ENCODE results near the gene MAPRE2.
"Not testable (repeated sequence)": the region's sequence is repeated elsewhere in the genome, so short reads cannot be mapped to it uniquely, and the experiment has no call there.

MAPRE2 gene

DNA sequence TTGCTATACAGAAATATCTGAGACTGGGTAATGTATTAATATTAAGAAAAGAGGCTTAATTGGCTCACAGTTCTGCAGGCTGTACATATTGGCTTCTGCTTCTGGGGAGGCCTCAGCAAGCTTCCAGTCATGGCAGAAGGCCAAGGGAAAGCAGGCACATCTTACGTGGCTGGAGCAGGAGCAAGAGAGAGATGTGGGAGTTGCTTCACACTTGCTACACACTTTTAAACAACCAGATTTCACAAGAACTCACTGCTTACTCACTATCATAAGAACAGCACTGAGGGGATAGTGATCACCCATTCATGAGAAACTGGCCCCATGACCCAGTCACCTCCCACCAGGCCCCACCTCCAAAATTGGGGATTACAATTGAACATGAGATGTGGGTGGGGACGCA is 50.6 kb downstream of the MAPRE2 start:
- DNase-seq (ENCODE audit: low read depth in 3 of 3), result no peak

DNA sequence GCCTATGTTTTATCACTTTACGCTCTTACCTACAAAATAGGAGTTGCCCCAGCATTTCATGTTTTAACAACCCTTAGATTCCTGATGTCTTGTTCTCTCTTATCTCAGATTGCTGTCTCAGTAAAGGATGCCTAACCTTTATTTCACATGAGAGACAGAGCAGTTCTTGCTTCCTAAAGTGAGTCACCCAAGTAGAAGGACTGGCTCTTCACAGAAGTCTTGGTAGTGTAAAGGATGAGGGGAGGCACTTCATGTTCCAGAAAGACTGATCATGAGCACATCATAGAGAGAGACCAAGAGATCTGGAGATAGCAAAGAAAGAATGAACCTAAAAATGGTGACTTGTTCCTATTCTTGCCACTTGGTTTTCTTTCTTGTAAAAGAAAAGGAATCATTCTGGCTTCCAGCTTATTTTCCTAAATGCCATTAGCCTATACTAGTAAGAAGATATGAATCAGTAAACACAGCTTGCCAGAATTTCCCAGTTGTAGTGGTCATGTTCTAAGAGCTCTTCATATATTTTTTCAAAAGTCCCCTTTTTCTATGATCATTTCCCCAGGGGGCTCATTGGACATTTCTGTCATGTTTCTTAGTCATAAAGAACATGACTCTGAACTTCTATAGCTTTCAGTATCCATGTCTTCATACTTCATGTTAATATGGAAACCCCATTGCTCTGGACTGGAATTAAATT is 54.9 kb downstream of the MAPRE2 start:
- no peak for DNase-seq (ENCODE audit: low read depth in 3 of 3)

DNA sequence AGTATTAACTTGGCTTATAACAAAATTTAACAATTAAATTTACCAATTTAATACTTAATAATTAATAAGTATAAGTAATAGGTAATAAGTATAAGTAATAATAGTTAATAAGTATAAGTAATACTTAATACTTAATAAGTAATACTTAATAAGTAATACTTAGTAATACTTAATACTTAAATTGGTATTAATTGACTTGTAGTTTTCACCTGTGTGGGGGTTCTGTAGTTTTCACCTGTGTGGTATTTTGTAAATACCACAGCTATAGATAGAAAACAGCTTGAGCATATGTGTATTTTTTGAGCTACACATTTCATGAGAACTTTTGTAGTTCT is 55.4 kb downstream of the MAPRE2 start:
- DNase-seq (ENCODE audit: low read depth in 3 of 3), result no peak

DNA sequence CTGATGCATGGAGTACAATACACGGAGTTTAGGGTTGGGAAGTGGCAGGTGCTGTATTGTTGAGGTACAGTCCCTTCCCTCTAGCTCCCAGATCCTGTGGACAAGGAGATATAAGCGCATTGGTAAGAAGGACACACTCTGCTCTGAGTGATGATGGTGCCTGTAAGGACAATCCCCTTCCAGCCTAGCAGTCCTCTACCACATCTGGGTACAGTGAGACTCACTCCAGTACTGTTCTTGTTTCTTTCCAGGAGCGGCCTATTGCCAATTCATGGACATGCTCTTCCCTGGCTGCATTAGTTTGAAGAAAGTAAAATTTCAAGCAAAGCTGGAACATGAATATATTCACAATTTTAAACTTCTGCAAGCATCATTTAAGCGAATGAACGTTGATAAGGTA is 56.0 kb downstream of the MAPRE2 start:
- no peak for DNase-seq (ENCODE audit: low read depth in 3 of 3)

DNA sequence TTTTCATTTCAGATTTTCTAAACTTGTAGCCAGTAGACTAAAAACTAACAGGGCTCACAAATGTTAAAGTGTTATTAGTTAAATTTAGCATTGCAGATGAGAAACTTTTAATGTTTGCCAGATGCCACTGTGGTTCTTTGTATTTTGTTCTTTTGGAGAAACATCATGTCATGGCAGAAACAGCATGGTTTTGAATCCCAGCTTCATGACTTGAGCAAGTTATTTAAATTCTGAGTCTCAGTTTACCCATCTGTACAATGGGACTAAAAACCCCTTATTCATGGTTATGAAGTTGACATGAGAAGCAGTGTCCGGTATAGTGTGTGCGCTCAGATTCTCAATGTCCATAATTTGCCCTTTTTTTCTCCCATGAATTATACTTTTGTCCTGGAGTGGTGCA is 56.5 kb downstream of the MAPRE2 start:
- no peak for DNase-seq (ENCODE audit: low read depth in 3 of 3)

DNA sequence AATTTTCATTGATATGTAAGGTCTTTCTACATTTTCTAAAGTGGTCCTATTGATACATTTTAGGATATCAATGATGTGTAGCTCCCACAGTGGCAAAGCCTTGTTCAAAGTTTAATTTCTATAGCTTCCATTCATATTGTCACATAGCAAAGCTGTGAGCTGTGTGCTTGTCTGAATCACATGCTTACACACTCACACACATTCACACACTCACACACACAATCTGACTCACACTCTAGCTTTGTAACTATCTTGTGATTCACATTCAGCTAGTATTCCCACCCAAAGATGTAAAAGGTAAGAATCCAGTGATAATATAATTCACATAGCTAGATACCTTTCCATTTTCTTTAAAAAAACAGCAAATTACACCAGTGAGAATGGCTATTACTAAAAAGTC is 58.7 kb downstream of the MAPRE2 start:
- DNase-seq (ENCODE audit: low read depth in 3 of 3), result no peak

DNA sequence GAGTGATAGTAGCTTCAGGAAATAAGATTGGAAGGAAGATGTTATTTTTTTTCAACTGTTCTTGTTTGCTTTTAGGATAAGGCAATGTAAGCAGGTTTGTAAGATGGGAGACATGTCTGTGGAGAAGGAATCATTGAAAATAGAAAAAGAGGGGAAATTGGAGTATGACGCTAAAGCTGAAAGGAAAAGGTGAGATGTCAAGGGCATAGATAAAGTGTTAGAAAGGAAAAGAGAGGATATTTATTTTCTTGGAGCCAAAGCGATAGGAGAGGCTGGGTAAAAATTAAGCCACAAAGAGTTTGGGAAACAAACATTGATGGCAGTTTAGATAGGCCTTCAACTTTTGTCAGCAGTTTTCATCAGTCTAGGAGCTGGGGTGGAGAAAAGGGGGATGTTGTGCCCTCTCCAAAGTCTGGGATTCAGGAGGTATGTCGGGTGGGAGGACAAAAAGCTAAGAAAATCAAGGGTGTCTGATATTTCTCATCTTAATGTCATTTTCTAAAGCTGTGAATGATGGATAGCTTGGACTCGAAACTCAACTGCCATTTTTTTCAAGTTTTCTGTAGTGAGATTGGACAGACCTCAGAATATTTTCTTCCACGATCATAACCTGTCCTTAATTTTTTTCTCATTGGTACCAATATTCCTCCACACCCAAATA is 63.3 kb downstream of the MAPRE2 start:
- no peak for DNase-seq (ENCODE audit: low read depth in 3 of 3)

DNA sequence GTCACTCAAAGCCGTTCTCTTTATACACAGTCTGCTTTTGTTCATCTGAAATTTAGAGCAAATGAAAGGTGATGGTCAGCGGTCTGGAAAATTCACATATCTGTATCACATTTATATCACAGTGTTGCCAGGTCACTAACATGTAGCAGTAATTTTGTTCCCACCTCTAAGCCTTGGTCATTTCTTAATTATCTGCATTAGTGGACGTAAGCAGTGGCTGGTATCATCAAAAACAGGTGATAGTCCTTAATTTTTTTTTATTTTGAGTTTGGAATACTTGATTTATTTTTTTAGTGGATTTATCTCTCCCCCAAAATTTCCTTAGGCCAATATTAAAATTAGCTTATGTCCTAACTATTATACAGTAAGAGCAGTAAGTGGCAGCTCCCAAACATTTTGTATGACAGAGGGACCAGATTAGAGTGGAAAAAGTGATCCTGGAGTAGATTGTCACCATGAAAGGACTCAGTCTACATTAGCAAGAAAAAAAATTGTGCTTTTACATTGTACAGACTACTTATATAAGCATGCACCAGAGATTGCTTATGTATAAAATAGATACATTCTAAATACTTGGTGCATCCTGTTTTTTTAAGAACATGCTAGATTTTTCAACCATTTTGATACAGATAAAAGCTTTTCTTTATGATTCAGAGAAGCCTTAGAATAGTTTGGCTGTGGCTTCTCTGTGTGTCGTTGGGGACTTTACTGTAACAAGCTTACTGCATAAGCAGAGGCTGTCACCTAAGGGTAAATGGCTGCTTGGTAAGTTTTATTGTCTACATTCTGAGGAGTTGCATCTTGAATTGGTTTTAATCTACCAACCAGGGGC is 65.0 kb downstream of the MAPRE2 start:
- DNase-seq (ENCODE audit: low read depth in 3 of 3), result no peak

DNA sequence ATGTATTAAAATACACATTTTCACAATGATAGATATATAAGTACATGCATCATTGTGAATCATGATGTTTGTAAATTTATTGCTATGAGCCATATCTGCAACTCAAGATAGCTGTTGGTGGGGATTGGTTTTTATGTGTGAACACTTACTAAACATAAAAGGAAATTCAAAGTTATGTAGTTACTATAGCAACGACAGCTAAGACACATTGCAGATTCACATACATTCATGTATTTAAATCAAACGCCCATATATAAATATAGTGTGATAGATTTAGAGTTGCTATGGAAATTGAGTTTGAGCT is 65.6 kb downstream of the MAPRE2 start:
- DNase-seq (ENCODE audit: low read depth in 3 of 3), result no peak

DNA sequence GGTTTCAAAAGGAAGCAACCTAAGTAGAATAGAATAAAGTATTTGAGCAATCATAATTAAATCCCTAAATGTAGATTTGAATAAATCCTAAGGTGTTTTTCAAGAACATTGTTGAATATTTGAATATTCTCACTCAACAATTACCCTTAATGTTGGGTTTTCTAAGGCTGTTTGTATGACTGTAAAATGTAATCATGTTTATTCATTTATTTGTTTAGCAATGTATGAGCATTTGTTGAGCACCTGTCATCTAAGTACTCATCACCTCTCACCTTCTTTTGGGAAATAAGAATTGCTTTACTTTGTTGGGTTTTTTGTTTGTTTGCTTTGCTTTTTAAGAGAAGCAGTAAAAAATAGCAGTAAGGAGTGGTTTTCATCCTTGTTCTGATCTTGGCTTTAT is 66.0 kb downstream of the MAPRE2 start:
- DNase-seq (ENCODE audit: low read depth in 3 of 3), result no peak

DNA sequence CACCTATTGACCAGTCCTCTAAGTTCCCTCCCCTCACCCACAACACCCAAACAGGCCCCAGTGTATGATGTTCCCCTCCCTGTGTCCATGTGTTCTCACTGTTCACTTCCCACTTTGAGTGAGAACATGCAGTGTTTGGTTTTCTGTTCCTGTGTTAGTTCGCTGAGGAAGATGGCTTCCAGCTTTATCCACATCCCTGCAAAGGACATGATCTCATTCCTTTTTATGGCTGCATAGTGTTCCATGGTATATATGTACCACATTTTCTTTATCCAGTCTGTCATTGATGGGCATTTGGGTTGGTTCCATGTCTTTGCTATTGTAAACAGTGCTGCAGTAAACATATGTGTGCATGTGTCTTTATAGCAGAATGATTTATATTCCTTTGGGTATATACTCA is 66.9 kb downstream of the MAPRE2 start:
- not testable (repeated sequence) for DNase-seq (ENCODE audit: low read depth in 3 of 3)

DNA sequence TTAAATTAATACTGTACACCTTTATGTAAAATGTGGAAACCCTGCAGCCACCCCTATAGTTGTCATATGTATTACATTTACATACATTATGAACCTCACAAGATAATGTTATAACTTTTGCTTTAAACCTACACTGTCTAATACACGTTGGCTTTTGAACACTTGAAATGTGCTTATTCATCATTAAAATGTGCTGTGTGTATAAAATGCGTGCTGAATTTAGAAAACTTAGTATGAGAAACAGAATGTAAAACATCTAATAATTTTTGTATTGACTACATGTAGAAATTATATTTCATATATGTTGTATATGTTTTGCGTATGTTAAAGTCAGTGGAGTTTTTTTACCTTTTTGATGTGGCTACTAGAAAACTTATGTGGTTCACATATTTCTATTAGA is 68.8 kb downstream of the MAPRE2 start:
- no peak for DNase-seq (ENCODE audit: low read depth in 3 of 3)

DNA sequence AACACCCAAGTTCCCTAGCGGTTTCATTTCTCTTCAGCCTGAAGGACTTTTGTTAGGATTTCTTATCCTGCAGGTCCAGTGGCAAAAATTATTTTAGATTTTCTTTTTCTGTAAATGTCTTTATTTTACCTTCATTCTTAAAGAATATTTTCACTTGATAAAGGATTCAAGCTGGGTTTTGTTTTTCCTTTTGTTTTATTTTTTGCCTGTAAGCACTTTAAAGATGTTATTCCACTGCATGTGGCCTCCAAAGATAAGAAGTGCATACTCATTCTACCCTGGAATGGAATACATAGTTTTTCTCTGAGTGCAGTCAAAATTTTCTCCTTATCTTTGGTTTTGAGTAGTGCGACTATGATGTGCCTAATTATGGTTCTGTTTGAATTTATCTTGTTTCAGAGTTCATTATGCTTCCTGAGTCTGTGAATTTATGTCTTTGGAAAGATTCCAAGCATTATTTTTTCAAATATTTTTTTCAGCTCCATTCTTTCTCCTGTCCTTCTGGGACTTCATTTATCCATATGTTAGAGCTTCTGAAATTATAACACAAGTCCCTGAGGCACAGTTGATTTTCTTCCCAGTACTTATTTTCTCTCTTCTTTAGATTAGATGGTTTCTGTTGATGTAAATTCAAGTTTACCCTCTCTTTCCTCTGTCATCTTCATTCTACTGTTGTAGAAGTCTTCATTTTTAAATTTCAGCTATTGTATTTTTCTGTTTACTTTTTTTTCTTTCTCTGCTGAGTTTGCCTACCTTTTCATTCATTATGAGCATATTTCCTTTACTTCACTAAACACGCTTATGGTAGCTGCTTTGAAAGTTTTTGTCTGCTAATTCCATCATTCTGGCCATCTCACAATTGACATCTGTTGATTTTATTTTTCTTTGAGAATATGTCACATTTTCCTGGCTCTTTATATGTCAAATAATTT is 69.6 kb downstream of the MAPRE2 start:
- no peak for DNase-seq (ENCODE audit: low read depth in 3 of 3)

DNA sequence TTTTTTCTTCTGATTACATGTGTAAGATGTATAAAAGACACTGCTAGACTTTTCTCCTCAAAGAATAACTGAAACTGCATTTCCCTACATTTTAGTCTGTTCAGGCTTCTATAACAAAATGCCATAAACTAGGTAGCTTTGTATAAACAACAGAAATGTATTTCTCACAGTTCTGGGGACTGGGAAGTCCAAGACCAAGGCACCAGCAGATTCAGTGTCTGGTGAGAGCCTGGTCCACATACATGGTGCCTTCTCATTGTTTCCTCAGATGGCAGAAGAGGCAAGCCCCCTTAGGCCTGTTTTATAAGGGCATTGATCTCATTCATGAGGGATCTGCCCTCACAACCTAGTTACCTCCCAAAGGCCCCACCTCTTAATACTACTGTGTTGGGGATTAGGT is 71.5 kb downstream of the MAPRE2 start:
- DNase-seq (ENCODE audit: low read depth in 3 of 3), result no peak

DNA sequence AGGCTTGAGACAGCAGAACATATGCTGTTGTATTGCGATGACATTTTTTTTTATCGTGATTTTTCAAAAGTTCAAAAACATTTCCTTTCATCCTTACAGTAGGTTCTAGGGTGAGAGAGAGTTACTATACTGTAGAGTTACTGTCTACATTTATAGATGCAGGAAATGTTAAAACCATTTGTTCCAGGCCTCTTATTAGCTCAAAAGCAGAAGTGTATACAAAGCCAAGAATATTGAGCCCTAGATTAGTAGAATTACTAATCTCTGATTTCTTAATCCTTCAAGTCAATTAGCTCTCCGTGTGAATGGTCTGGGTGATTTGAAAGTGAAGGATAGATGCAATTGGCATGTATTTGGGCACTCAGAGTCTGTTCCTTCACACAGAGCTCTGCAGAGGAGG is 73.1 kb downstream of the MAPRE2 start:
- no peak for DNase-seq (ENCODE audit: low read depth in 3 of 3)

DNA sequence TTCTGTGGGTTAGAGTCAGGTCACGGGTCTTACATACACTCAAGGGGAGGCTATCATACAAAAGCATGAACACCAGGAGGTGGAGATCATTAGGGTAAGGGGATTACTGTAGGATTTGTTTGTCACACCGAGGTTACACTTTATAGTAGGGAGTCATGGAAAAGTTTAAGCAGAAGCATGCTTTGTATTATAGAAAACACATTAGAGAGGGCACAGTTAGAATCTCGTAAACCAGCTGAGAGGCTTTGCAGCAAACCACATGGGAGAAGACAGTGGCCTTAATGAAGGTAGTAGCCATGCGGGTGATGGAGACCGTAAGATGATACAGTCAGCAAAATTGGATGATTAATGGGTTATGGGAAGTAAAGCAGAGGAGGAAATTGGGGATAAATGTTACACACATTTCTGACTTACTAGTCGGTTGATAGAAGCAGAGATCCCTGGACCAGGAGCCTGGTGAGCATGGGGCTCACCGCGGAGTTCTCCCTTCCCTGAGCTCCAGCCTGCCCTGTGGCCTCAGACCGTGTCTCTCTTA is 75.6 kb downstream of the MAPRE2 start:
- no peak for DNase-seq (ENCODE audit: low read depth in 3 of 3)

DNA sequence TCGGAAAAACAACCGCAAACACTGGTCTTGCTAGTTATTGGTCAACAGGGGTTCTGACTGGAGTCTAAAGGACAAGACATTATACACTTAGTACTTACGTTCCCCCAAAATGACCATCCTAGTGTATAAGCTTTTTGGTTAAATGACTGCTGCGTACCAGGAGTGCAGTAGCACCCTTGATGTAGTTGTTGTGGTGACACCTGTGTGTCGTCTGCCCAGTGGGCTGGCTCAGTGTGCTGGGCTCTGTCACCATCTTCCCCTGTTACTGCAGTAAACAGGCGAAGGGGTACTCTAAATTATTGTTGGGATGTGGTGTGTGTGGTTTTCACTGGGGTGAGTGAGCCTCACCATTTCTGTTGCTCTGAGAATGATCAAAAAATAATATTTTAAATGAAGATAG is 76.2 kb downstream of the MAPRE2 start:
- no peak for DNase-seq (ENCODE audit: low read depth in 3 of 3)

DNA sequence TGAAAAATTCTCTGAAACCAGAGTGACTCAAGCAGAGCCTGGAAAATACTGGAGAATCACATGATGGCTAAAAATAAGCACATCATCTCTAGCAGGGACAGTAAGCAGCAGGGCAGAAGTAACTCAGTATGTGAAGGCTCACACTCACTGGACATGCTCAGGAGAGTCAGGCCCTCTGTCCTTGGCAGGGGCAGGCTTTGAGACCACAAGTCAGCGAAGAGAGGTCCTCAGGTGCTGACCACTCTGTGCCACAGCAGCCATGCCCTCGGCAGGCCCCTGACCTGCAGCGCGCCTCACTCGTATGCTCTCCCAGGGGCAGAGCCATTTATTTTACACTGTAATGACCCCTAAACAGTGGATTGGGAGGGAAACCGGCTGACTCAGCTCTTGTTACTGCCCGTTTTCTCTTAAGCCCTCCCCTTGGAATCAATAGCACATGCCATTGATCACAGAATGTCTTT is 76.8 kb downstream of the MAPRE2 start:
- DNase-seq (ENCODE audit: low read depth in 3 of 3), result no peak

DNA sequence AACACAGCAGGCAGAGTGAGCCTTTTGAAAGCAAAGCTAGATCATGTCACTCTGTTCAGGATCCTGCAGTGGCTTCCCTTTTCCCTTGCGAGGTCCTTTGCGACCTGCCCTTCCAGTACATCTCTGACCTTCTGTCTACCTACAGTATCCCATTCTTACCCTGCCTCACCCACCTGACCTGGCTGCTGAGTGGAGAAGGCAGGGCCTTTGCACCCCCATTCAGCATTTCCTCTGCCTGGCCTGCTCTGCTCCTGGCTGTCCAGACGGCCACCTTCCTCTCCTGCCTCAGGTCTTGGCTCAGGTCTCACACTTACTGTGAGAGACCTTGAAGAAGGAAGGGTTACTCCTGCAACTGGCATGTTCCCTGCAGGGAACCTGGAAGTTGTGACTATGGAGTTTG is 77.4 kb downstream of the MAPRE2 start:
- DNase-seq (ENCODE audit: low read depth in 3 of 3), result no peak

DNA sequence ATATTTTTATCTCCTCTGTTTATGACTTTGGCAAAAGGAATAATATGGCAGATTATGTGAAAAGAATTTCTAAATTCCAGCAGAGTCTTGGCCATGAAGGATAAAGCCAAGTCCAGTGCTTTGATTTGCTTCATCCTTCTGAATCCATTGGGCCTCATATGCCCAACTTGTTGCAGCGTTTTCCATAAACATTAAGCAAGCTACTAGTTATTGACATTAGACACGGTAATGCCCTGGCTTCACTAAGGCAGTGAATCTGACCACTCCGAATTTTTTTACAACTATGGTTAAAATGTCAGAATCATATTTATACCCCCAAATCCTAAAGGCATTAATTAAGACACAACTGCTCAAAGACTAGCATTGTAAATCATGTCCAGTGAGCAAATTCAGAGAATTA is 79.8 kb downstream of the MAPRE2 start:
- DNase-seq (ENCODE audit: low read depth in 3 of 3), result no peak

DNA sequence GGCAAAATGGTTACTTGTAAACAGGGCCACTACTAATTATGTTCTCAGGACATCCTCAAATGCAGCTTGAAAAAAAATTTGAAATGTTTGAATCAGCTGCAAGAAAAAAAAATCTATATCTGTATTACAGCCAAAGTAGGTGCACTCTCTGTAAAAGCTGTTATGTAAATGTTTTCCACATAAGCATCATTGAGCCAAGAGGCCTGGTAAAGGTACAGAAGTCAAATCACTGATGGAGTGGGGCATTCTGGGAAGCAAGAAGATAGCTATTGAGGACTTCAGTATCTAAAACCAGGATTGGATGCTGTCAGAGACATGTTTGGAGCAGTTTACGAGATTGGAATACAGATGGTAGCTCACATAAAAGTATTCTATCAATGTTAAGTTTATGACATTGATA is 80.3 kb downstream of the MAPRE2 start:
- DNase-seq (ENCODE audit: low read depth in 3 of 3), result no peak
